Nephron (organoid): ENCODE results near the gene UTP18.

Experiments used
- H3K27ac Mint-ChIP-seq, 3 experiments: 2 replicates each; pipeline ENCODE4 v1.8.0; 2020; ENCODE audit warnings: mixed read lengths in 3 of 3, mild to moderate bottlenecking in 2 of 3, moderate library complexity in 1 of 3
- H3K27me3 Mint-ChIP-seq: 2 replicates; pipeline ENCODE4 v1.8.0; 2021; ENCODE audit warnings: low read depth, mild to moderate bottlenecking, moderate library complexity, mixed read lengths
- H3K36me3 Mint-ChIP-seq: 2 replicates; pipeline ENCODE4 v1.8.0; 2020; ENCODE audit warnings: low read depth, mixed read lengths
- H3K4me1 Mint-ChIP-seq: 2 replicates; pipeline ENCODE4 v1.8.0; 2020; ENCODE audit warnings: mixed read lengths
- H3K4me3 Mint-ChIP-seq, 3 experiments: 2 replicates each; pipeline ENCODE4 v1.8.0; 2020; ENCODE audit warnings: mild to moderate bottlenecking in 3 of 3, mixed read lengths in 3 of 3, moderate library complexity in 2 of 3
- H3K9me3 Mint-ChIP-seq: 2 replicates; pipeline ENCODE4 v1.8.0; 2020; ENCODE audit warnings: mixed read lengths
- TF ChIP-seq, protein P1 (sequence below), 3 experiments: fragments of 200-600 bp; sonication (generic); IDR thresholded peaks; one replicate each; pipeline ENCODE4 v1.5.0; 2021; ENCODE audit warnings: antibody characterized with exemption in 3 of 3; ENCODE audit not compliant: unreplicated experiment in 3 of 3

Gene UTP18

GRCh38 chr17:51228161-51228560, 32.2 kb upstream of the UTP18 start:
- no peaks in the 10 kb centered on the region for H3K9me3 Mint-ChIP-seq
- TF ChIP-seq, protein P1, sequence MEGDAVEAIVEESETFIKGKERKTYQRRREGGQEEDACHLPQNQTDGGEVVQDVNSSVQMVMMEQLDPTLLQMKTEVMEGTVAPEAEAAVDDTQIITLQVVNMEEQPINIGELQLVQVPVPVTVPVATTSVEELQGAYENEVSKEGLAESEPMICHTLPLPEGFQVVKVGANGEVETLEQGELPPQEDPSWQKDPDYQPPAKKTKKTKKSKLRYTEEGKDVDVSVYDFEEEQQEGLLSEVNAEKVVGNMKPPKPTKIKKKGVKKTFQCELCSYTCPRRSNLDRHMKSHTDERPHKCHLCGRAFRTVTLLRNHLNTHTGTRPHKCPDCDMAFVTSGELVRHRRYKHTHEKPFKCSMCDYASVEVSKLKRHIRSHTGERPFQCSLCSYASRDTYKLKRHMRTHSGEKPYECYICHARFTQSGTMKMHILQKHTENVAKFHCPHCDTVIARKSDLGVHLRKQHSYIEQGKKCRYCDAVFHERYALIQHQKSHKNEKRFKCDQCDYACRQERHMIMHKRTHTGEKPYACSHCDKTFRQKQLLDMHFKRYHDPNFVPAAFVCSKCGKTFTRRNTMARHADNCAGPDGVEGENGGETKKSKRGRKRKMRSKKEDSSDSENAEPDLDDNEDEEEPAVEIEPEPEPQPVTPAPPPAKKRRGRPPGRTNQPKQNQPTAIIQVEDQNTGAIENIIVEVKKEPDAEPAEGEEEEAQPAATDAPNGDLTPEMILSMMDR (IDR thresholded peaks at IDR 0.05; ENCODE audit: unreplicated experiment in 3 of 3): no peak
- peaks cover 8% of the 10 kb centered on the region for H3K4me1 Mint-ChIP-seq
- H3K27me3 Mint-ChIP-seq: no peaks in the 10 kb centered on the region
- peaks cover 34% of the 10 kb centered on the region for H3K36me3 Mint-ChIP-seq
- no peak overlapping the region for H3K4me3 Mint-ChIP-seq
- no peak overlapping the region for H3K27ac Mint-ChIP-seq

DNA sequence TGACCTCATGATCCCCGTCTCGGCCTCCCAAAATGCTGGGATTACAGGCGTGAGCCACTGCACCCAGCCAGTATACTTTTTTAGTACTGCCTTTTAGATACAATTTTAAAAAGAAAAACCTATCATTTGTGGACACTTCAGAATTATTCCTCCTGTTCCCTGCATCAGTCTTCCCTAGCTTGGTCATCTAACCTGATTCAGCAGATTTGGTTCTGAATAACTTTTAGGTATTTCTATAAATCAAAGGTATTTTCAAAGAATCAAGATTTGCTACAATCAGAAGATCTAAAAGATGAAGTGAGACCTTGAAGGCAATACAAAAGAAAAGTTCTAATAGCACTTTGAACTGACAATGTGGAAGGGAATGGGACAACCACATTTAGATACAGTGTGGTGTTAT, 30.5 kb upstream of the UTP18 start:
- Mint-ChIP-seq H3K4me1 (peaks cover 4% of the 10 kb centered on the region), H3K27ac (no peak overlapping the region)

GRCh38 chr17:51230306-51230705, 30.0 kb upstream of the UTP18 start:
- peak overlapping the region in 1 of 3 experiments; percentile 3 for H3K27ac Mint-ChIP-seq
- peaks cover under 1% of the 10 kb centered on the region for H3K9me3 Mint-ChIP-seq
- H3K4me3 Mint-ChIP-seq: no peak overlapping the region
- no peaks in the 10 kb centered on the region for H3K4me1 Mint-ChIP-seq
- TF ChIP-seq, protein P1 (IDR thresholded peaks at IDR 0.05; ENCODE audit: unreplicated experiment in 3 of 3): no peak
- no peaks in the 10 kb centered on the region for H3K27me3 Mint-ChIP-seq
- peaks cover 27% of the 10 kb centered on the region for H3K36me3 Mint-ChIP-seq

More for the DNA sequence above, 30.5 kb upstream of the UTP18 start:
- H3K4me3 Mint-ChIP-seq: no peak overlapping the region
- TF ChIP-seq, protein P1 (IDR thresholded peaks at IDR 0.05; ENCODE audit: unreplicated experiment in 3 of 3): no peak
- H3K36me3 Mint-ChIP-seq: peaks cover 27% of the 10 kb centered on the region
- H3K27me3 Mint-ChIP-seq: no peaks in the 10 kb centered on the region
- no peaks in the 10 kb centered on the region for H3K9me3 Mint-ChIP-seq

DNA sequence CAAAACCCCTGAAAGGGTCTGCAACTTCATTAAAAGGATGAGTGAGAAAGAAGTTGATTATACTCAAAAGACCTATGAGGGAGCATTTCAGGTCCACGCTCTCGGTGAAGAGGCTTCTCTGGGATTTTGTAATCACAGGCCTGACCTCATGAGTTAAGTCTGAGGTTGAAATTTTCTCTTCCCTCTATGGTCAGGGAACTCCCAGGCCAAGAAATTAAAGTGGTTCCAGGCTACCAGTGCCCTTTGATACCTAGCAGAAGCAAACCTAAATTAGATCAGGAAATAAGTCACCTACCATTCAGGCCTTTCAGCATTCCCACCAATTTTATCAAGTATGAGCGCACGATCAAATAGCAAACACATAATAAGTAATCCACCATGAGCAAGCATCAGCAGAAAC, 28.3 kb upstream of the UTP18 start:
- H3K4me1 Mint-ChIP-seq: no peaks in the 10 kb centered on the region
- TF ChIP-seq, protein P1 (IDR thresholded peaks at IDR 0.05; ENCODE audit: unreplicated experiment in 3 of 3): no peak
- H3K9me3 Mint-ChIP-seq: peaks cover 10% of the 10 kb centered on the region
- peaks cover 39% of the 10 kb centered on the region for H3K36me3 Mint-ChIP-seq
- H3K4me3 Mint-ChIP-seq: no peak overlapping the region
- no peaks in the 10 kb centered on the region for H3K27me3 Mint-ChIP-seq
- no peak overlapping the region for H3K27ac Mint-ChIP-seq

DNA sequence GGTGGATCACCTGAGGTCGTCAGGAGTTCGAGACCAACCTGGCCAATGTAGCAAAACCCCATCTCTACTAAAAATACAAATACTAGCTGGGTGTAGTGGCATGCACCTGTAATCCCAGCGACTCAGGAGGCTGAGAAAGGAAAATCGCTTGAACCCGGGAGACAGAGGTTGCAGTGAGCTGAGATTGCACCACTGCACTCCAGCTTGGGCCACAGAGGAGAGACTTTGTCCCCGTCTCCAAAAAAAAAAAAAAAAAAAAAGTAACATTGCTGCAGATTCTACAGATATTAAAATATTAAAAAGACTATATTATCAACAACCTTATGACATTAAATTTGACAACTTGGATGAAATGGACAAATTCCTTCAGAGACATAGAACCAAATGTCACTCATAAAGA, 26.2 kb upstream of the UTP18 start:
- no peak overlapping the region for H3K27ac Mint-ChIP-seq
- no peaks in the 10 kb centered on the region for H3K4me1 Mint-ChIP-seq
- H3K27me3 Mint-ChIP-seq: no peaks in the 10 kb centered on the region
- peaks cover 53% of the 10 kb centered on the region for H3K36me3 Mint-ChIP-seq
- H3K4me3 Mint-ChIP-seq: no peak overlapping the region
- TF ChIP-seq, protein P1 (IDR thresholded peaks at IDR 0.05; ENCODE audit: unreplicated experiment in 3 of 3): no peak
- peaks cover 13% of the 10 kb centered on the region for H3K9me3 Mint-ChIP-seq

GRCh38 chr17:51238255-51238887, 22.0 kb upstream of the UTP18 start:
- H3K27me3 Mint-ChIP-seq: no peaks in the 10 kb centered on the region

More at GRCh38 chr17:51238255-51238887, 22.0 kb upstream of the UTP18 start:
- Mint-ChIP-seq H3K36me3 (peaks cover 53% of the 10 kb centered on the region), H3K27ac (no peak overlapping the region), H3K4me3 (no peak overlapping the region), H3K9me3 (peaks cover 13% of the 10 kb centered on the region), H3K4me1 (no peaks in the 10 kb centered on the region)
- TF ChIP-seq, protein P1 (IDR thresholded peaks at IDR 0.05; ENCODE audit: unreplicated experiment in 3 of 3): no peak
